SH-SY5Y (cell line): Measurements from ENCODE around the gene MSANTD1.

ENCODE experiments used
- GATA2 ChIP-seq: IDR thresholded peaks from 2 replicates; pipeline ENCODE4 v1.6.1; 2011; ENCODE audit warnings: mild to moderate bottlenecking, low read depth, low read length
- GATA3 ChIP-seq: IDR thresholded peaks from 2 replicates; pipeline ENCODE4 v1.6.1; 2011; ENCODE audit warnings: low read depth, mild to moderate bottlenecking, low read length, moderate library complexity

- no peak for TF ChIP-seq GATA2
- no peak for TF ChIP-seq GATA3
Observed at GRCh38 chr4:3269105-3269927, 20.4 kb downstream of the MSANTD1 start.
